Kidney tubule cell (primary cell): ENCODE results near the gene HELZ.
"Not testable (repeated sequence)": the region's sequence is repeated elsewhere in the genome, so short reads cannot be mapped to it uniquely, and the experiment has no call there.

ENCODE experiments used
- DNase-seq: peaks from one replicate; pipeline ENCODE4 v3.0.0-alpha.2; 2018; ENCODE audit warnings: low spot score

Gene HELZ

GRCh38 chr17:67050471-67051154, 194.4 kb downstream of the HELZ start:
- peak; percentile 53 for DNase-seq

DNA sequence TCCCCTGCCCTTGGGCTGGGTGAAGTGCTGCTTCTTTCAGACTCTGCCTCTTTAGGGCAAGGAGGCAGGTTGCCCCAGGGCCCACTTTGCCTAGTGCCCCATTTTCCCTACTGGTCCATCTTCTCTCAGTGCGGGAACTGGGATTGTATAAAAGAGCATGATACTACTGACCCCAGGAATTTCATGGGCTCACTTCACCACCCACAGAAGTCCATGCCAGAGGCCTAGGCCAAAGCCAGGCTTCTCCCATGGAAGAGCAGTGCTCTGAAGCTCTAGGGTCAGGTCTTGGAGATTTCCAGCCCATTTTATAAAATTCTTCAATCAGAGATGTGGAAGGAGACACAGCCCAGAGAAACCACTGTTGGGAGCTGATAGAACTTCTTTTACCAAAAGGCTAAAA, 194.9 kb downstream of the HELZ start:
- DNase-seq = no peak

- no peak for DNase-seq
Observed at GRCh38 chr17:67049025-67049739, 195.8 kb downstream of the HELZ start.

- no peak for DNase-seq
Observed at GRCh38 chr17:67047382-67047781, 197.6 kb downstream of the HELZ start.

DNA sequence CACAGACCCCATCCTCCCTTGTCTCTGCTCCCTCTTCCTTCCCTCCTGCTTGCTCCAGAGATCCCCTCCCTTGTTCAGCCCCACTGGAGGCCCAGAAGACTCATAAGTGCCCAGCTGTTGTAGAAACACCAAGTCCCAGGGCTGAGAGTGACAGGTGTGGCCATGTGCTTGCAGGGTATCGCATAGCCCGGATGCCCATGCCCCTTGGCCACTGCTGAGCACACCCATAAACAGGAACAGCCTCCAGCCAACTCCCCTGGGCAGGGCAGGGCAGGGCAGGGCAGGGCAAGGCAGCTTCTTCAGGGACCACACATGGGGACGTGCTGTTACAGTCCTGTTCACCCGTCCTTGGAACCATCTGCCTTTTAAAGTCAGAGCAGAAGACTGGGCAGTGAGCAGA, 198.6 kb downstream of the HELZ start:
- DNase-seq = no peak

DNA sequence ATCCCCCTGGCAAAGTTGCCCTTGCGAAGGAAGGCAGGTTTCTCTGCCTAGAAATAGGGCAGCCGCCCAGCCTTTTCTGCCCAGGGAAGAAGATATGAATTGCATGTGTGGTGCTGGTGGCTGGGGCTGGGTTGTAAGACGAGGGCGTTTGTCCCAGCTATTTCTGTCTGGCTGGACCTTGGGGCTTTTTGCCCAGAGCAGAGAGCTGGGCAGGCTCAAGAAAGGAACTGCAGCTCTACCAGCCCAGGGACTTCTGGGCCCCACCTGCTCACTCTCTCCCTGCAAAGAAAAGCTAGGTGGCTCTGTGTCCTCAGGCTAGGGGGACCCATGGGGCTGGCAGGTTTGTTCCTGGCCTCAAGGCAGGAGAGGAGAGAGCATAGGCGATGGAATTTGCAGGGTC, 200.1 kb downstream of the HELZ start:
- no peak for DNase-seq

DNA sequence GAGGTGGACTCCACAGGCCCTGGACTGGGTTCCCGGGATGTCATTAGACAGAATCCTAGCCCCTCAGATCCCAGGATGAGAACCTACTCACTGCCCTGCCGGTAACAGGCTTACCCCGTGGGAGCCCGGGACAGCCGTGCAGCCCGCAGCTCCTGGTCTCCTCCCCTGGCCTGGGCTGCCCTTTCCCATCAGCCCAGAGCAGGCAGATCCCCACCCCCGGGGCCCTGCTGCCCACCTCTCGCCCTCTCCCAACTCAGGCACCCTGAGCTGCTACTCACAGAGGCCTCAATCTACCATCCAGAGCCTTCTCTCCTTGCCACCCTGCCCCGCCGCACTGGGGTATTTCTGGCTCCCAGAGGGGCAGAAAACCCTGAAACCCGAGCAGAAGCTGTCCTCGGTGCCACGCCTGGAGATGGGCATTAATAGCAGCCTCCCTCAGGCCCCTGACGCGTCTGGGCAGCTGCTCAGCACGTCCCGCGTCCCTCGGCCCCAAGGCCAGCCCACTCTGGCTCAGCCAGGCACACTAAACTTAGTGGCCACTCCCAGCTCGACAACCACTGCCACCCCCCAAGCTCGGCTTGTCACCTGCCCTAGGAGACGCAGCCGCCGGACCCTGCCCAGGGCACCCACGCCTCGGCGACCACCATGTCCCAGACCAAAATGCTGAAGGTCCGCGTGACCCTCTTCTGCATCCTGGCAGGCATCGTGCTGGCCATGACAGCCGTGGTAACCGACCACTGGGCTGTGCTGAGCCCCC, 200.8 kb downstream of the HELZ start, which contains the start of gene CACNG1:
CACNG1 (plus strand) TSS at position 539 of the 757 bp plus-strand sequence; CDS start at position 646, 107 bp downstream.
- no peak for DNase-seq

- no peak for DNase-seq
Observed at GRCh38 chr17:67043283-67043682, 201.7 kb downstream of the HELZ start.

GRCh38 chr17:67041941-67042899, 202.8 kb downstream of the HELZ start:
- DNase-seq = peak; percentile 15

DNA sequence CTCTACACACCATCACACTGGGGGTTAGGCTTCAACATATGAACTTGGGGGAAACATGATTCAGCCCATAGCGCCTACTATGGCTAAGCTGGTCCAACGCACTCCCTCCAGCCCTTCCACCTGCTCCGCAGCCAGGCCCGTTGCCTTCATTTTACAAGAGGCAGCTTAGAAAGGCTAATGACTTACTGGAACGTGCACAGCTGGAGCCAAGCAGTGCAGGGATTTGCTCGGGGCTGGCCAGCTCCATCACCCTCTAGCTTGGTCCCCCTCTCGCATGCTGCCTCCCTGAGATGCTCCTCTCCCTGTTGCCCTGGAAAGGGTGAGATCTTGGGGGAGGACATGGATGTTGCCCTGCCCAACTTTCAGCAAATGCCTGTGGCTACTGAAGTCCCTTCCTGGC, 203.5 kb downstream of the HELZ start:
- DNase-seq = no peak

DNA sequence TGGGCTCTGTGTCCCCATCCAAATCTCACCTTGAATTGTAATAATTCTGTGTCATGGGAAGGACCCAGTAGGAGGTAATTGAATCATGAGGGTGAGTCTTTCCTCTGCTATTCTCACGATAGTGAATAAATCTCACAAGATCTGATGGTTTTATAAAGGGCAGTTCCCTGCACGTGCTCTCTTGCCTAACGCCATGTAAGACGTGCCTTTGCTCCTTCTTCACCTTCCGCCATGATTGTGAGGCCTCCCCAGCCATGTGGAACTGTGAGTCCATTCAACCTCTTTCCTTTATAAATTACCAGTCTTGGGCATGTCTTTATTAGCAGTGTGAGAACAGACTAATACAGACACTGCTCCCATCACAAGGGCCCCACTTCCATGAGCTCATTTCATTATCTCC, 203.9 kb downstream of the HELZ start:
- not testable (repeated sequence) for DNase-seq

- DNase-seq = no peak
Observed at GRCh38 chr17:67040652-67041051, 204.3 kb downstream of the HELZ start.

- DNase-seq = no peak
Observed at GRCh38 chr17:67038861-67039365, 206.1 kb downstream of the HELZ start.

DNA sequence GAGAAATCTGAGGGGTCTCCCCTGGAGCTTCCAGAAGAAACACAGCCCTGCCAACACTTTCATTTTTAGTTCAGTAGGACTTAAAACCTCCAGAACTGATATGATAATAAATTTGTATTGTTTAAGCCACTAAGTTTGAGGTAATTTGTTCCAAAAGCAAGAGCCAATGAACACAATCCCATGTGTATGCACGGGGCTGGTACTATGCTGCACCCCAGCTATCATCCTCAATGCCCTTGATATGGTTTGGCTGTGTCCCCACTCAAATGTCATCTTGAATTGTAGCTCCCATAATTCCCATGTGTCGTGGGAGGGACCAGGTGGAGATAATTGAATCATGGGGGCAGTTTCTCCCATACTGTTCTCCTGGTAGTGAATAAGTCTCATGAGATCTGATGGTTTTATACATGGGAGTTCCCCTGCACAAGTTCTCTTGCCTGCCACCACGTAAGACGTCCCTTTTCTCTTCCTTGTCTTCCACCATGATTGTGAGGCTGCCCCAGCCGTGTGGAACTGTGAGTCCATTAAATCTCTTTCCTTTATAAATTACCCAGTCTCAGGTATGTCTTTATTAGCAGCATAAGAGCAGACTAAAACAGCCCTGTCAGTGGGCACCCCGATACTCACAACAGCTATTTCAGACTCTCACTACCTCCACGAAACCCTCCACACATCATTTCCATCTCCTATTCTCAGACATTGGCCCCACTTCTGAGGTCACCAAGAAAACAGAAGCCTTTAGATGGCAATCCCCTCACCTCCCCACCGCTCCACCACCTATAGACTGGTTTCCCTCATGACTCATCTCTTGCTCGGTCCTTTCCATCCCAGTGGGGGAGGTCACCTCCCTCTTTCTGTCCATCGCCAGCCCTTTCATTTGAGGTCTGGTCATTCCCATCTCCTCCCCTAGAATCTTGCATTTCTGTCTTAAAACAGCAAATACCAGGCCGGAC, 209.6 kb downstream of the HELZ start:
- no peak for DNase-seq

DNA sequence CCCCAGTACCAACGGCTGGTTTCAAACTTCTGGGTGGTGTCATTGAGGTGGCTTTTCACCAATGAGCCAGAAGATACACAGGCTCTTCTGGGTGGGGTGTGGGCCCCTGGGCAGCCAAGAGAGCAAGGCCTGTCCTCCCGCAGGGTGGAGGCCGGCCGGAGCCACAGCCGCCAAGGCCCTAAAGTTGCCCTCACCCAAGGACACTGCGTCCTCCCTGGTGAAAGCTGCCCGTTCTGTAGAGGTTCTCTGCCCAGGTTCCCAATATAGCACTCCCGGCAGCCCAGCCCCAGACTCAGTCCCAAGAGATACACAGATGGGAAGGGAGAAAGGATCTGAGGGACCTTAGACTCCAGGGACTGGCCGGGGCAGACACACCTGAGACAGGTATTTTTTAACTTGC, 211.4 kb downstream of the HELZ start:
- DNase-seq = no peak

GRCh38 chr17:67032985-67033384, 212.0 kb downstream of the HELZ start:
- DNase-seq = no peak

DNA sequence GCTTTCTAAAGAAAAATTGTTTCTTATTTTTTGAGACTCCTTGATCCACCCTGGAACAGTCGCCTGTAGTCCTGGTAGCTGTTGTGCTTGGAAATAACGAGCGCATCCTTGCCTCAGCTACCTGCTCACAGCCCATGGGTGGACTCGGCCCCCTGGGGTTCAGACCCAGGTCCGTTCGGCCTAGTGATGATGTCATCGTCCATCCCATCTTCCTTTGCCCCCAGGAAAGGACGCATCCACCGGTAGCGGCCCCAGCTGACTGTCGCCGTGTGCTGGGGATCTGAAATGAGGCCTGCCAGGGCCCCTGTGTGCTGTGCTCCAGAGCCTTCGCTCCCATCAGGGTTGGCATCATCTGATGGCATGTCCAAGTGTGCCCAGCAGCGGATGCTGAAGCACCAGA, 212.6 kb downstream of the HELZ start:
- no peak for DNase-seq

DNA sequence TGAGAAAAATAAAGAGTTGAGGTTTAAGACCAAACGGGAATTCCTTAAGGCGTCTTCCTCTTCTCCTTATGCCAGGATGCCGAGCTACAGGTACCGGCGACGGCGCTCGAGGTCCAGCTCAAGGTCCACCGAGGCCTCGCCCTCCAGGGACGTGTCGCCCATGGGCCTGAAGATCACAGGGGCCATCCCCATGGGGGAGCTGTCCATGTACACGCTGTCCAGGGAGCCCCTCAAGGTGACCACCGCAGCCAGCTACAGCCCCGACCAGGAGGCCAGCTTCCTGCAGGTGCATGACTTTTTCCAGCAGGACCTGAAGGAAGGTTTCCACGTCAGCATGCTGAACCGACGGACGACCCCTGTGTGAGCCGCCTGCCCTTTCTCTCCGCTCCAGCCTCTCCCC, 214.4 kb downstream of the HELZ start:
- no peak for DNase-seq

DNA sequence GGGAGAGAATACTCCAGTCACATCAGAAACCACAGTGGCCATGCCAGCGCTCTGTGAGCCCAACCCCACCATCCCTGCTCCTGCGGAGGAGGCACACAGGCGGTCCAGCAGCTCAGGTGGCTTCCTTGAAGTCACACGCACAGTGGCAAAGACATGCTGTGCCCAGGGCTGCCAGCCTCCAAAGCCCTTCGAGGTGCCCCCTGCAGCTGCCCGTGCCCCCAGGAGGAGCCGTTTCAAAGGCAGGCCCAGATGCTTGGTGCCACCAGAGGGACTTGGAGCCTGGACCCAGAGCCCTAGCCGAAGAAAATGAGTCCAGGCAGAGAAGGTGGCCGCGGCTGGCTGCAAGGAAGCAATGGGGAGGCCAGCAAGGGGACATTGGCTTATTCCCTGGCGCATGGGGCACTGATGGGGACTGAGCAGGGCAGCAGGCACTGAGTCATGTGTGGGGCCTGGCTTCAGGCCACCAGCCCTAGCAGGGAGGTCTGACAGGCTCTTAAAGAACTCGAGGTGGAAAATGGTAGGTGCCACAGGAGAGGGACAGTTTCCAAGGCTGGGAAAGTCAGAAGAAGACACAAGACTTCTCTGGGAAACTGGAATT, 217.9 kb downstream of the HELZ start:
- peak; percentile 34 for DNase-seq

DNA sequence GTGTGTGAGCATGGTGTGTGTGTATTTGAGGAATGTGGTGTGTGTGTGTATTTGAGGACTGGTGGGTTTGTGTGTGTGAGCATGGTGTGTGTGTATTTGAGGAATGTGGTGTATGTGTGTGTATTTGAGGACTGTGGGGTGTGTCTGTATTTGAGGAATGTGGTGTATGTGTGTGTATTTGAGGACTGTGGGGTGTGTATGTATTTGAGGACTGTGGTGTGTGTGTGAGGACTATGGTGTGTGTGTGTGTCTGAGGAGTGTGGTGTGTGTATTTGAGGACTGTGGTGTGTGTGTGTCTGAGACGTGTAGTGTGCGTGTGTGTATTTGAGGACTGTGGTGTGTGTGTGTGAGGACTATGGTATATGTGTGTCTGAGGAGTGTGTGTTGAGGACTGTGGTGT, 218.7 kb downstream of the HELZ start:
- DNase-seq = no peak
